Muscle layer of duodenum (tissue), 2 donors: ENCODE measurements around the gene FARP1.
A peak's percentile ranks its signal among the peaks of the same experiment; 100 is the strongest.

Source experiments
- H3K27ac ChIP-seq: one replicate; pipeline ENCODE4 v1.7.0; 2013; ENCODE audit warnings: mild to moderate bottlenecking, low read length
- H3K27me3 ChIP-seq: one replicate; pipeline ENCODE4 v1.7.0; 2013; ENCODE audit warnings: low read depth, mild to moderate bottlenecking, control low read depth, low read length
- H3K36me3 ChIP-seq, 2 donors: one replicate each; pipeline ENCODE4 v1.7.0; 2013; ENCODE audit warnings: low read length in 2 of 2, control low read depth in 1 of 2, mild to moderate bottlenecking in 1 of 2; ENCODE audit not compliant: insufficient read depth in 2 of 2, control insufficient read depth in 1 of 2
- H3K4me1 ChIP-seq, 2 donors: one replicate each; pipeline ENCODE4 v1.7.0; 2013; ENCODE audit warnings: low read length in 2 of 2, mild to moderate bottlenecking in 2 of 2, control low read depth in 1 of 2, moderate library complexity in 1 of 2; ENCODE audit not compliant: insufficient read depth in 2 of 2, control insufficient read depth in 1 of 2
- H3K4me3 ChIP-seq, 2 donors: one replicate each; pipeline ENCODE4 v1.7.0; 2013; ENCODE audit warnings: low read length in 2 of 2, low read depth in 1 of 2, mild to moderate bottlenecking in 1 of 2
- H3K9me3 ChIP-seq, 2 donors: one replicate each; pipeline ENCODE4 v1.7.0; 2013; ENCODE audit warnings: low read length in 2 of 2, control low read depth in 1 of 2, mild to moderate bottlenecking in 1 of 2; ENCODE audit not compliant: control insufficient read depth in 1 of 2
- donor health status: healthy.

Gene FARP1

GRCh38 chr13:98445340-98446233 lies 302.7 kb downstream of the FARP1 start:
- H3K27ac ChIP-seq = no peak overlapping the region
- H3K36me3 ChIP-seq = peaks cover 16 to 29% of the 10 kb centered on the region in 2 donors
- no peaks in the 10 kb centered on the region for H3K27me3 ChIP-seq
- peaks cover 0 to 25% of the 10 kb centered on the region in 2 donors for H3K4me1 ChIP-seq
- H3K4me3 ChIP-seq = no peak overlapping the region
- no peaks in the 10 kb centered on the region for H3K9me3 ChIP-seq

GRCh38 chr13:98446234-98446621 lies 303.3 kb downstream of the FARP1 start:
- Histone ChIP-seq H3K27ac (no peak overlapping the region), H3K9me3 (no peaks in the 10 kb centered on the region), H3K36me3 (peaks cover 14 to 25% of the 10 kb centered on the region in 2 donors), H3K4me3 (no peak overlapping the region), H3K27me3 (no peaks in the 10 kb centered on the region), H3K4me1 (peaks cover 0 to 31% of the 10 kb centered on the region in 2 donors)

GRCh38 chr13:98447130-98447529 lies 304.2 kb downstream of the FARP1 start:
- Histone ChIP-seq H3K27ac (no peak overlapping the region), H3K9me3 (no peaks in the 10 kb centered on the region), H3K4me3 (no peak overlapping the region), H3K27me3 (no peaks in the 10 kb centered on the region), H3K36me3 (peaks cover 14 to 31% of the 10 kb centered on the region in 2 donors), H3K4me1 (peaks cover 0 to 38% of the 10 kb centered on the region in 2 donors)

GRCh38 chr13:98447881-98448641 lies 305.2 kb downstream of the FARP1 start:
- Histone ChIP-seq H3K27me3 (no peaks in the 10 kb centered on the region), H3K27ac (no peak overlapping the region), H3K36me3 (peaks cover 14 to 36% of the 10 kb centered on the region in 2 donors), H3K4me3 (no peak overlapping the region), H3K9me3 (no peaks in the 10 kb centered on the region), H3K4me1 (peaks cover 0 to 38% of the 10 kb centered on the region in 2 donors)

- no peak overlapping the region for H3K4me3 ChIP-seq
- no peaks in the 10 kb centered on the region for H3K27me3 ChIP-seq
- H3K36me3 ChIP-seq = peaks cover 14 to 40% of the 10 kb centered on the region in 2 donors
- no peak overlapping the region for H3K27ac ChIP-seq
- peaks cover 0 to 38% of the 10 kb centered on the region in 2 donors for H3K4me1 ChIP-seq
- no peaks in the 10 kb centered on the region for H3K9me3 ChIP-seq
Measured at GRCh38 chr13:98448642-98448928, 305.7 kb downstream of the FARP1 start.

- peaks cover 4 to 38% of the 10 kb centered on the region in 2 donors for H3K4me1 ChIP-seq
- no peak overlapping the region for H3K4me3 ChIP-seq
- H3K27ac ChIP-seq = no peak overlapping the region
- no peaks in the 10 kb centered on the region for H3K9me3 ChIP-seq
- no peaks in the 10 kb centered on the region for H3K27me3 ChIP-seq
- H3K36me3 ChIP-seq = peaks cover 14 to 40% of the 10 kb centered on the region in 2 donors
Measured at GRCh38 chr13:98449273-98449672, 306.4 kb downstream of the FARP1 start.

GRCh38 chr13:98450026-98450425 lies 307.1 kb downstream of the FARP1 start:
- Histone ChIP-seq H3K27me3 (no peaks in the 10 kb centered on the region), H3K36me3 (peaks cover 14 to 40% of the 10 kb centered on the region in 2 donors), H3K9me3 (no peaks in the 10 kb centered on the region), H3K27ac (peak overlapping the region; percentile 35), H3K4me3 (no peak overlapping the region), H3K4me1 (peaks cover 4 to 45% of the 10 kb centered on the region in 2 donors)

GRCh38 chr13:98450539-98451111 lies 307.7 kb downstream of the FARP1 start:
- H3K27ac ChIP-seq = peak overlapping the region; percentile 34
- peaks cover 14 to 40% of the 10 kb centered on the region in 2 donors for H3K36me3 ChIP-seq
- H3K27me3 ChIP-seq = no peaks in the 10 kb centered on the region
- H3K4me3 ChIP-seq = no peak overlapping the region
- peaks cover 4 to 40% of the 10 kb centered on the region in 2 donors for H3K4me1 ChIP-seq
- H3K9me3 ChIP-seq = no peaks in the 10 kb centered on the region

GRCh38 chr13:98451676-98452470 lies 309.0 kb downstream of the FARP1 start:
- H3K9me3 ChIP-seq = no peaks in the 10 kb centered on the region
- H3K27me3 ChIP-seq = no peaks in the 10 kb centered on the region
- no peak overlapping the region for H3K4me3 ChIP-seq
- peaks cover 4 to 39% of the 10 kb centered on the region in 2 donors for H3K4me1 ChIP-seq
- H3K27ac ChIP-seq = peak overlapping the region; percentile 14
- peaks cover 18 to 51% of the 10 kb centered on the region in 2 donors for H3K36me3 ChIP-seq

- H3K36me3 ChIP-seq = peaks cover 18 to 49% of the 10 kb centered on the region in 2 donors
- no peak overlapping the region for H3K4me3 ChIP-seq
- H3K27me3 ChIP-seq = no peaks in the 10 kb centered on the region
- H3K27ac ChIP-seq = no peak overlapping the region
- H3K4me1 ChIP-seq = peaks cover 4 to 39% of the 10 kb centered on the region in 2 donors
- no peaks in the 10 kb centered on the region for H3K9me3 ChIP-seq
Measured at GRCh38 chr13:98452851-98453843, 310.3 kb downstream of the FARP1 start.
